Liver (tissue), 3 donors: ENCODE data around the gene TMEM233.
A peak's percentile ranks its signal among the peaks of the same experiment; 100 is the strongest.

Experiments used
- CTCF ChIP-seq: fragments of 150-350 bp; IDR thresholded peaks from 2 replicates; pipeline ENCODE4 v1.5.1; 2017; ENCODE audit warnings: improper control_type of control experiment, low read depth, low read length; ENCODE audit not compliant: missing input control
- EGR1 ChIP-seq, 2 donors: IDR thresholded peaks; 2 replicates each; pipeline ENCODE4 v1.6.1; 2016 to 2018; ENCODE audit warnings: antibody characterized with exemption in 2 of 2, low read depth in 2 of 2
- FOXA1 ChIP-seq: IDR thresholded peaks from 2 replicates; pipeline ENCODE4 v1.6.1; 2016; ENCODE audit warnings: antibody characterized with exemption
- HNF4G ChIP-seq: IDR thresholded peaks from 2 replicates; pipeline ENCODE4 v1.6.1; 2016; ENCODE audit warnings: antibody characterized with exemption
- JUND ChIP-seq, 2 donors: IDR thresholded peaks; 2 replicates each; pipeline ENCODE4 v1.6.1; 2016; ENCODE audit warnings: antibody characterized with exemption in 2 of 2
- MAX ChIP-seq: IDR thresholded peaks from 2 replicates; pipeline ENCODE4 v1.6.1; 2016; ENCODE audit warnings: antibody characterized with exemption
- NR2F2 ChIP-seq: IDR thresholded peaks from 2 replicates; pipeline ENCODE4 v1.6.1; 2016; ENCODE audit warnings: antibody characterized with exemption
- RAD21 ChIP-seq, 2 donors: IDR thresholded peaks; 2 replicates each; pipeline ENCODE4 v1.6.1; 2016; ENCODE audit warnings: antibody characterized with exemption in 2 of 2, mild to moderate bottlenecking in 2 of 2
- REST ChIP-seq: IDR thresholded peaks from 2 replicates; pipeline ENCODE4 v1.6.1; 2016; ENCODE audit warnings: antibody characterized with exemption, mild to moderate bottlenecking
- RXRA ChIP-seq, 2 donors: IDR thresholded peaks; 2 replicates each; pipeline ENCODE4 v1.6.1; 2017 to 2018; ENCODE audit warnings: antibody characterized with exemption in 2 of 2, mild to moderate bottlenecking in 1 of 2
- SP1 ChIP-seq: IDR thresholded peaks from 2 replicates; pipeline ENCODE4 v1.6.1; 2018; ENCODE audit warnings: antibody characterized with exemption, mild to moderate bottlenecking
- TAF1 ChIP-seq: conservative IDR thresholded peaks from 2 replicates; pipeline ENCODE4 v1.6.1; 2016; ENCODE audit warnings: antibody characterized with exemption, mild to moderate bottlenecking
- YY1 ChIP-seq: IDR thresholded peaks from 2 replicates; pipeline ENCODE4 v1.6.1; 2016; ENCODE audit warnings: antibody characterized with exemption, mild to moderate bottlenecking
- ZBTB33 ChIP-seq: IDR thresholded peaks from 2 replicates; pipeline ENCODE4 v1.6.1; 2016; ENCODE audit warnings: antibody characterized with exemption
- donor health status: healthy.
- donor health status: healthy.

GRCh38 chr12:119686355-119686754, 92.8 kb downstream of the TMEM233 start:
- no peak for TF ChIP-seq CTCF
- TF ChIP-seq MAX = no peak
- TF ChIP-seq REST = no peak
- TF ChIP-seq TAF1 = no peak
- no peak for TF ChIP-seq SP1
- no peak for TF ChIP-seq HNF4G
- no peak for TF ChIP-seq YY1
- TF ChIP-seq JUND (IDR thresholded peaks at IDR 0.05) = no peak
- TF ChIP-seq NR2F2 = no peak
- no peak for TF ChIP-seq ZBTB33
- TF ChIP-seq EGR1 (IDR thresholded peaks at IDR 0.05; ENCODE audit: low read depth in 2 of 2) = no peak
- no peak for TF ChIP-seq RAD21 (IDR thresholded peaks at IDR 0.05)
- TF ChIP-seq FOXA1 = no peak
- peak; percentile 25 to 37 for TF ChIP-seq RXRA (IDR thresholded peaks at IDR 0.05)
